ENCODE results near the gene CPED1.

CPED1 gene

GRCh38 chr7:120988591-120989256, at the start of gene CPED1:
Gene CPED1, plus strand, starts transcription at chr7:120988711. Its CDS starts 911 bp downstream, at chr7:120989622.
- DNase-seq (ENCODE audit: low read depth in 1 of 2, low spot score in 1 of 2): no peak

DNA sequence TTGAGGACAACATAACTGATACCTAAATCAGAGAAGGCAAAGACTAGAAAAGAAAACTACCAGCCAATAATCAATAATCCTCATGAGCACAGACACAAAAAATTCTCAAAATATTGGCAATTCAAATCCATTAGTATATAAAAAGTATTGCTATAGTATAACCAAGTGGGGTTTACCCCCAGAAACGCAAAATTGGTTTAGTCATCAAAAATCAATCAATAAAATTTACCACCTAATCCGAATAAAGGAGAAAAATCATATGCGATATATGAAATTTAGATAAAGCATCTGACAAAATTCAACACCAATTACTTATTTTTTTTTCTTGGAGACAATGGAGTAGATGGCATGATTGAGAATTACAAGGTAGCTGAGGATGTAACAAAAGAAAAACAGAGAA, 49.2 kb upstream of the CPED1 start:
- no peak for DNase-seq (ENCODE audit: low read depth in 1 of 2, low spot score in 1 of 2)

- DNase-seq (ENCODE audit: low read depth in 1 of 2, low spot score in 1 of 2): no peak
Measured at GRCh38 chr7:120941064-120941463, 47.4 kb upstream of the CPED1 start.

GRCh38 chr7:120941856-120942255, 46.7 kb upstream of the CPED1 start:
- no peak for DNase-seq (ENCODE audit: low read depth in 1 of 2, low spot score in 1 of 2)

- DNase-seq (ENCODE audit: low read depth in 1 of 2, low spot score in 1 of 2): no peak
Measured at GRCh38 chr7:120942861-120943260, 45.6 kb upstream of the CPED1 start.

- no peak for DNase-seq (ENCODE audit: low read depth in 1 of 2, low spot score in 1 of 2)
Measured at GRCh38 chr7:120944826-120945562, 43.5 kb upstream of the CPED1 start.

GRCh38 chr7:120947980-120948379, 40.5 kb upstream of the CPED1 start:
- no peak for DNase-seq (ENCODE audit: low read depth in 1 of 2, low spot score in 1 of 2)

DNA sequence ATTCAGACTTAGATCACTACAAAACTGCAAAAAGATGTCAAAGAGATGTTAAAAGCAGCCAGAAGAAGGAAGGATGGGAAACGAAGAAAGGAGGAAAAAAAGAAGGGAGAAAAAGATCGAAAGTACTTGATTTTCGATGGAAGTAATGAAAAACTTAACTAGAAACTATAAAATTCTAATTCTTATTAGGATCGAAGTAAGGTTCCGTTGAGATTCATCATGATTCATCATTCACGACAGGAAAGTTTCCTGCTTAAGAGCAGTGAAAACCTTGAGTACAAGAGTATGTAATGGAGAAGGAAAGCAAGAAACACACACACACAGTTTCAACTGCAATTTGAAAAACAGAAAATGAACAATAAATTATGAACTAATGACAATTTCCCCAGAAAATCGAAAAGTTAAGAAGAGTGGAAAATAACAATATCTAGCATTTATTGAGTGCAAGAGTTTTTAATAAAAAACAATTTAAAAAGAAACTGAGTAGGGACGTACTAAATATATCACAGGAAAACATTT, 39.1 kb upstream of the CPED1 start:
- no peak for DNase-seq (ENCODE audit: low read depth in 1 of 2, low spot score in 1 of 2)

GRCh38 chr7:120949998-120950538, 38.4 kb upstream of the CPED1 start:
- no peak for DNase-seq (ENCODE audit: low read depth in 1 of 2, low spot score in 1 of 2)

DNA sequence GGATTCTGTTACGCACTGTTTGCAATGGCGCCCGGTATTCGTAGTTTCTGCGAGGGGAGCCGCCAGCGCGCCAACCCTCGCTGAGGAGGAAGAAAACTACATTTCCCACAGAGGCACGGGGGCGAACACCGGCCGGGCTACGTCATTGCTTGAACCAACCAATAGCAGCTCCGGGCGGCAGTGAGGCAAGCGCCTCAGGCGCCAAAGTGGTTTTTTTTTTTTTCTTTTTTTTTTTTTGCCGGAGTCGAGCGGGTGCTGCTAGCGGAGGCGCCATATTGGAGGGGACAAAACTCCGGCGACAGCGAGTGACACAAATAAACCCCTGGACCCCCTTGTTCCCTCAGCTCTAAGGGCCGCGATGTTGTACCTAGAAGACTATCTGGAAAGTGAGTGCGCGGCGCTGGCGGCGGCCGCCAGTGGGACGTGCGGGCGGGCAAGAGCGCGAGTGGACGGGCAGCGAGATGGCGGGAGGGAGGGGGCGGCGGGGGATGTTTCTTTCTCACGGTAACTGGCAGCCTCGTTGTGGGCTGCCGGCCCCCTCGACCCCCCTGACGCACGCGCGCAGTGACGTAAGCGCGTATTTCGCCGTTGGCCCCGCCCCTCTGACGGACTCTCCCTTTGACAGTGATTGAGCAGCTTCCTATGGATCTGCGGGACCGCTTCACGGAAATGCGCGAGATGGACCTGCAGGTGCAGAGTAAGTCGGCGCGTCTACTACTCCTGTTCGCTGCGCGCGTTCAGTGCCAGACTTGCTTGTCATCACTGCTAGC, 37.8 kb upstream of the CPED1 start, which contains the start of gene ING3:
Gene ING3, plus strand, starts transcription at position 239 of the 770 bp plus-strand sequence. Its CDS starts 120 bp downstream, at position 359.
- DNase-seq (ENCODE audit: low read depth in 1 of 2, low spot score in 1 of 2): peak; percentile 96 to 98

GRCh38 chr7:120951309-120951699, 37.2 kb upstream of the CPED1 start:
- DNase-seq (ENCODE audit: low read depth in 1 of 2, low spot score in 1 of 2): no peak

GRCh38 chr7:120951826-120952225, 36.7 kb upstream of the CPED1 start:
- no peak for DNase-seq (ENCODE audit: low read depth in 1 of 2, low spot score in 1 of 2)

- DNase-seq (ENCODE audit: low read depth in 1 of 2, low spot score in 1 of 2): no peak
Measured at GRCh38 chr7:120955577-120956149, 32.8 kb upstream of the CPED1 start.

DNA sequence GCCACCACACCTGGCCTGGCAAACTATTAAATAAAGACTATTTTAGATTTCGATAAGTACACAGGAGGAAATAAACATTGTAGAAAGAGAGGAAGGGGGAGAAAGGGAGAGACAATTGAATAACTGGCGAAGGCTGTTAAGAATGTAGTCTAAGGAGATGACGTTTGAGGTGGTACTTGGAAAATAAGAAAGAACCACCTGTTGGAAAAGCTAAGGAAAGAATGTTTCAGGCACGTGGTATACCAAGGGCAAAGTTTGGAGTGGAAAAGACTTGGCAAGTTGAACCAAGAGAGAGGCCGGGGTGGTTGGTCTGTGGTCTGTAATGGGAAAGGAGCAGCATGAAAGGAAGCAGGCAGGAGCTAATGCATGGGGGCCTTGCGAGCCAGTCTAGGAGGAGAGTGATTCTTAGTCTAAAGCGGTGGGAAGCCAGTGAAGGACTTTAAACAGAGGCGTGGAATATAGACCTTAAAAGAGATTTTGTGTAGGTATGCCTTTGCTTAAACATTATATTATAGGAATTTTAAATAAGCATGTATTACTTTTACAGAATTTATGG, 28.5 kb upstream of the CPED1 start:
- DNase-seq (ENCODE audit: low read depth in 1 of 2, low spot score in 1 of 2): no peak

DNA sequence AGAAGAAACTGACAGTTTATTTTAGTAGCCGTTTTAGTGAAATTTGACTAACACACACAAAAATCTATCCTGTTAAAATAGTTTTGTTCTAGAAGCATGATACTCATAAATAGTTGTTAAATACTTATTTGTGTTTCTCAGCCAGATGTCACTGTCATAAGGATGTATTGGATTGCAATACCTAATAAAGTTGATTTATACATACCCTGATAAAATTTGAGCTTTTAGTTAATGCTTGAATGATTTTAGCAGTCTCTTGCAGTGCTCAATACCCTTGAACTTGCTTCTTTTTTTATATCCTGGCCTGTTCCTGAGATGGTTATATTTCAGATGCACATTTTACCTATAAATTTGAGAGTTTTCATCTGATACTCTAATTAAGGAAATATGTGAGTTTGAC, 27.8 kb upstream of the CPED1 start:
- no peak for DNase-seq (ENCODE audit: low read depth in 1 of 2, low spot score in 1 of 2)

- no peak for DNase-seq (ENCODE audit: low read depth in 1 of 2, low spot score in 1 of 2)
Measured at GRCh38 chr7:120961638-120962173, 26.8 kb upstream of the CPED1 start.

DNA sequence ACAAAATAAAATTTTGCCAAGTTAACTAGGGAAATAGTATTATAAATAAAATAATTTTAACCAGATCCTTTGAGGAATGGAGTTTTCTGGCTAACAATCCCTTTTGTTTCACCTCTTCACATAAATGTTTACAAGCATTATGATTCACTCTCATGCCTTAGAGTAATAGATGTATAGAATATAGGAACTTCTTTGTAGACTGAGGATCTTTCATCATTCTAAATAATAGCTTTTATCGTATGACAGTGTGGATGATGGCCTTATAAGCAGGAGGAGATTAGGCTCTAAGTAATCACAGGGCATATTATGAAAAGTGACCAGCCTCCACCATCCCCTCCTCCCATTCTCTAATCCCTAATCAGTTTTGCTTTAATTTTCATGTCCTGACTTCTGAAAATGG, 24.4 kb upstream of the CPED1 start:
- no peak for DNase-seq (ENCODE audit: low read depth in 1 of 2, low spot score in 1 of 2)

- DNase-seq (ENCODE audit: low read depth in 1 of 2, low spot score in 1 of 2): no peak
Measured at GRCh38 chr7:120966961-120967360, 21.6 kb upstream of the CPED1 start.

GRCh38 chr7:120973849-120974248, 14.7 kb upstream of the CPED1 start:
- DNase-seq (ENCODE audit: low read depth in 1 of 2, low spot score in 1 of 2): no peak

GRCh38 chr7:120979765-120980499, 8.6 kb upstream of the CPED1 start:
- no peak for DNase-seq (ENCODE audit: low read depth in 1 of 2, low spot score in 1 of 2)
